GM19023 (cell line): ENCODE measurements around the gene PRTN3.
"Not testable (repeated sequence)": the region's sequence is repeated elsewhere in the genome, so short reads cannot be mapped to it uniquely, and the experiment has no call there.

ENCODE experiments used
- ATAC-seq: cut with Tn5 transposase; IDR thresholded peaks from one replicate; pipeline ENCODE4 v1.9.1; 2021; ENCODE audit warnings: mild to moderate bottlenecking, moderate library complexity; ENCODE audit not compliant: unreplicated experiment

PRTN3 gene

DNA sequence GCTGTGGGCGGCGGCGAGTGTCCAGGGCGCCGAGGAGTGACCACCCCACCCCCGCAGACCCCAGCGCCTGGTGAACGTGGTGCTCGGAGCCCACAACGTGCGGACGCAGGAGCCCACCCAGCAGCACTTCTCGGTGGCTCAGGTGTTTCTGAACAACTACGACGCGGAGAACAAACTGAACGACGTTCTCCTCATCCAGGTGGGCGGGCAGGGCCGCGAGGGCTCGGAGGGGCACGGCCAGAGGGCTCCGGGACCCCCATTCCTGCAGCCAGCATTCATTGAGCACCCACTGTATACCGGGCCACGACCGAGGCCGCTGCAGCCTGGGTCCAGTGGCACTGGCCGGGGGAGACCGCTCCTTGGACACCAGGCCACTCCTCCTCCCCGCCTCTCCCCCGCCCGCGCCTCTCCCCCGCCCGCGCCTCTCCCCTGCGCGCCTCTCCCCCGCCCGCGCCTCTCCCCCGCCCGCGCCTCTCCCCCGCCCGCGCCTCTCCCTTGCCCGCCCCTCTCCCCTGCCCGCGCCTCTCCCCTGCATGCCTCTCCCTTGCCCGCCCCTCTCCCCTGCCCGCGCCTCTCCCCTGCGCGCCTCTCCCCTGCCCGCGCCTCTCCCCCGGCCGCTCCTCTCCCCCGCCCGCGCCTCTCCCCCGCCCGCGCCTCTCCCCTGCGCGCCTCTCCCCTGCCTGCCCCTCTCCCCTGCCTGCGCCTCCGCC is 3.2 kb downstream of the PRTN3 start:
- no peak for ATAC-seq

DNA sequence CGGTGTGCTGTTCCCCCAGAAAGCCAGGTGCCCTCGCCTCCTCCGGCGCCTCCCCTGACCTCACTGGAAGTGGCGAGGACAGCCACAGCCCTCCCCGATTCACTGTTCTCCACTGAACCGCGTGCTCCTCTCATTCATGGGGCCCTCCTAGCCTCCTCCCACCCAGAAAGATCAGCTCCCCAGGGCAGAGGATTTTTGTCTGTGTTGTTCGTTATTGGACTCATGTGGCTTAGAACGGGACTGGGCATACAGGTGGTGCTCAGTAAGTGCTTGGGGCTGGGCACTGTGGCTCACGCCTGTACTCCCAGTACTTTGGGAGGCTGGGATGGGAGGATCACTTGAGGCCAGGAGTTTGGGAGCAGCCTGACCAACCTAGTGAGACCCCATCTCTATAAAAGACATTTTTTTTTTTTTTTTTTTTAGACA is 3.8 kb downstream of the PRTN3 start:
- no peak for ATAC-seq

DNA sequence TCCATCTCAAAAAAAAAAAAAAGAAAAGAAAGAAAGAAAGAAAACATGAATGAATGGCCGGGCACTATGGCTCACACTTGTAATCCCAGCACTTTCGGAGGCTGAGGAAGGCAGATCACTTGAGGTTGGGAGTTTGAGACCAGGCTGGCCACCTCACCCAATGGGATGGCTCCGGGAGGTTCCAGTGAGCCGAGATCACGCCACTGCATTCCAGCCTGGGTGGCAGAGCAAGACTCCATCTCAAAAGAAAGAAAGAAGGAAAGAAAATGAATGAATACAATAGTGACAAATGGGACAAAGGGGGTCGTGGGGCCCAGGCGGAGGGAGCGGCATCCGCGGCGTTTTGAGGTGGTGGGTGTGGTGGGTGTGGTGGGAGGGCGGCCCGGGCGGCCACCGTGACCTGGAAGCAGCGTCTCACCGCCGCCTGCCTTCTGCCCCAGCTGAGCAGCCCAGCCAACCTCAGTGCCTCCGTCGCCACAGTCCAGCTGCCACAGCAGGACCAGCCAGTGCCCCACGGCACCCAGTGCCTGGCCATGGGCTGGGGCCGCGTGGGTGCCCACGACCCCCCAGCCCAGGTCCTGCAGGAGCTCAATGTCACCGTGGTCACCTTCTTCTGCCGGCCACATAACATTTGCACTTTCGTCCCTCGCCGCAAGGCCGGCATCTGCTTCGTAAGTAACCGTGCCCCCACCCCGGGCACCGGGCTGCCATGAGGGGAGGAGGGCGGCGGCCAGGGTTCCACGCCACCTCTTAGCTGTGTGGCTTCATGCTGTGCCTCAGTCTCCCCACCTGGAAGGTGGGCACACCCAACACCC is 5.1 kb downstream of the PRTN3 start:
- no peak for ATAC-seq

DNA sequence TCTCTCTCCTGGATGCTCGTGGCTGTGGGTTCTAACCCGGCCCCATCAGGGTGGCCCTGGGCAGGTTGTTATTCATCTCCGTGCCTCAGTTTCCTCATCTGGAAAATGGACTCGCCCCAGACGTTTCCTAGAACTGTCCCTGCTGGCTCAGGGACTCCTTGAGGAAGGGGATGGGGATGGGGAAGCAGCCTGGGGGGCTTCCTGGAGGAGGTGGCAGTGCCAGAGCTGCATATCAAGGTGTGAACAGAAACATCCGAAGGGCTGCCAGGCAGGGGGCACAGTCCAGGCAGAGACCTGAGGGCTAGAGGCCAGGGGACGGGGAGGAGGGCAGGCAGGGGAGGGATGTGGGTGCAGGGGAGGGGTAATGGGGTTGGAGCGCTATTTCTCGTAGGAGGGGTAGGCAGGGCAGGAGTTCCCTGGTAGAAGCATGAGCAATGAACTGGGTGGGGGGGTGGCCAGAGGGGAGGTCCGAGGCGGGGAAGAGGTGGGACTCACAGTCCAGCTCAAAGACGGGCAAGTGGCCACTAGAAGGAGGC is 7.7 kb downstream of the PRTN3 start:
- no peak for ATAC-seq

DNA sequence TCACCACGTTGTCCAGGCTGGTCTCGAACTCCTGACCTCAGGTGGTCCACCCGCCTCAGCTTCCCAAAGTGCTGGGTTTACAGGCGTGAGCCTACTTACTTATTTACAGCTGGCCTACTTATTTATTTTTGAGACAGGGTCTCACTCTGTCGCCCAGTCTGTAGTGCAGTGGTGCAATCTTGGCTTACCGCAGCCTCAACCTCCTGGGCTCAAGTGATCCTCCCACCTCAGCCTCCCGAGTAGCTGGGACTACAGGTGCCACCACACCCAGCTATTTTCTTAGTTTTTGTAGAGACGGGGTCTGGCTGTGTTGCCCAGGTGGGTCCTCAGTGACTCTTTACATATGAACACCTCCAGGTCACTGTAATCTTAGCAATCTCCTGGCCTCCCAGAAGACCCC is 8.4 kb downstream of the PRTN3 start:
- not testable (repeated sequence) for ATAC-seq

DNA sequence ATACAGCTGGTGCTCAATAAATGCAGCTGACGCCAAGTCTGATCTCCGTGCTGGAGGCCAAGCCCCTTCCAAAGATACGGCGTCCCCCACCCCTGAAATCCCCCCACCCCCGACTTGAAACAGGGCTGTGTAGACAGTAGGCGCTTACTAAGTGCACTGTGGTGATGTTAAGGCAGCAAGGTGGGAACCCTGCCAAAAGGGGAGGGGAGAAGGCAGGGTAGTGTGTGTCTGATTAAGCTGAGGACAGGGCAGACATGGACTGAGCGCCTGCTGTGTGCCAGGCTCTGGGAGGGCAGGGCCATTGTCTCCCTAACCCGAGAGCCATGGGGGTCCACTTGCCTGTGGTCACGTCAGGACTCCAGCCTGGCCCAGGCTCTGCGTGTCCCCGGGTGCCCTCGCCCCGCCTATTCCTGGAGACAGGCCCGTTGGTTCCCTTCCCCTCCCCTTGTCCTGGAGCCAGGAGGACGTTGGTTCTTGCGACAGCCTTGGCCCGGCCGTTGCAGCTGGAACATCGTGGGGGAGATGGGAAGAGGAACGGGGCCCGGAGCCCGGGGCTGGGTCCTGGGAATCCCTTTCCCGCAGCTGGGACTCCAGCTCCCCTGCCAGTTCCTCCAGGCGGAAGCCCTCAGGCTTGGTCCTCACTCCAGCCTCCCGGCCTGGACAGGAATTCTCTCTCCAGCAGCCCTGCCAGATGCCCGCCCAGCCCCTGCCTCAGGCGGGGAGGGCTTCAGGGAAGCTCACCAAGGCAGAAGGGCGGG is 9.6 kb downstream of the PRTN3 start:
- ATAC-seq, result no peak

DNA sequence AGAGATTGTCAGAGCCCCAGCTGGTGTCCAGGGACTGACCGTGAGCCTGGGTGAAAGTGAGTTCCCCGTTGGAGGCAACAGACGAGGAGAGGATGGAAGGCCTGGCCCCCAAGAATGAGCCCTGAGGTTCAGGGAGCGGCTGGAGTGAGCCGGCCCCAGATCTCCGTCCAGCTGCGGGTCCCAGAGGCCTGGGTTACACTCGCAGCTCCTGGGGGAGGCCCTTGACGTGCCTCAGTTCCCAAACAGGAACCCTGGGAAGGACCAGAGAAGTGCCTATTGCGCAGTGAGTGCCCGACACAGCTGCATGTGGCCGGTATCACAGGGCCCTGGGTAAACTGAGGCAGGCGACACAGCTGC is 10.2 kb downstream of the PRTN3 start:
- no peak for ATAC-seq

DNA sequence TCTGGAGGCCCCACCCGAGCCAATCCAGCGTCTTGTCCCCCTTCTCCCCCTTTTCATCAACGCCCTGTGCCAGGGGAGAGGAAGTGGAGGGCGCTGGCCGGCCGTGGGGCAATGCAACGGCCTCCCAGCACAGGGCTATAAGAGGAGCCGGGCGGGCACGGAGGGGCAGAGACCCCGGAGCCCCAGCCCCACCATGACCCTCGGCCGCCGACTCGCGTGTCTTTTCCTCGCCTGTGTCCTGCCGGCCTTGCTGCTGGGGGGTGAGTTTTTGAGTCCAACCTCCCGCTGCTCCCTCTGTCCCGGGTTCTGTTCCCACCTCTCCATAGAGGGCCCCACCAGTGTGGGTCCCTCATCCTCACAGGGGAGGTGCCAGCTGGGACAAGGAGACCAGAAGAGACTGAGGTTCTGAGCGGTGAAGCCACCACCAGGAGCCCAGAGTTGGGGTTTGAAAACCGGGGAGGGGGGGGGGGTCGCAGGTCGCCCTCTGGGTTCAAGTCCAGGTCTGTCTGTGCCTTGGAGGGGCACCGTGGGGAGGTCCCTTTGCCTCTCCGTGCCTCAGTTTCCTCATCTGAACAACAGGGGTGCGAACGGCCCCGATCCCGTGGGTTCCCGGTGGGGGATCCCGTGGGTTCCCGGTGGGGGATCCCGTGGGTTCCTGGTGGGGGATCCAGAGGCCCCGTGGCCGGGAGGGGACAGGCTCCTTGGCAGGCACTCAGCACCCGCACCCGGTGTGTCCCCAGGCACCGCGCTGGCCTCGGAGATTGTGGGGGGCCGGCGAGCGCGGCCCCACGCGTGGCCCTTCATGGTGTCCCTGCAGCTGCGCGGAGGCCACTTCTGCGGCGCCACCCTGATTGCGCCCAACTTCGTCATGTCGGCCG is 11.6 kb downstream of the PRTN3 start, which contains the start of gene ELANE:
TSS of gene ELANE (plus strand) at position 168 of the 878 bp plus-strand sequence. CDS start at position 194, 26 bp downstream.
- no peak for ATAC-seq

DNA sequence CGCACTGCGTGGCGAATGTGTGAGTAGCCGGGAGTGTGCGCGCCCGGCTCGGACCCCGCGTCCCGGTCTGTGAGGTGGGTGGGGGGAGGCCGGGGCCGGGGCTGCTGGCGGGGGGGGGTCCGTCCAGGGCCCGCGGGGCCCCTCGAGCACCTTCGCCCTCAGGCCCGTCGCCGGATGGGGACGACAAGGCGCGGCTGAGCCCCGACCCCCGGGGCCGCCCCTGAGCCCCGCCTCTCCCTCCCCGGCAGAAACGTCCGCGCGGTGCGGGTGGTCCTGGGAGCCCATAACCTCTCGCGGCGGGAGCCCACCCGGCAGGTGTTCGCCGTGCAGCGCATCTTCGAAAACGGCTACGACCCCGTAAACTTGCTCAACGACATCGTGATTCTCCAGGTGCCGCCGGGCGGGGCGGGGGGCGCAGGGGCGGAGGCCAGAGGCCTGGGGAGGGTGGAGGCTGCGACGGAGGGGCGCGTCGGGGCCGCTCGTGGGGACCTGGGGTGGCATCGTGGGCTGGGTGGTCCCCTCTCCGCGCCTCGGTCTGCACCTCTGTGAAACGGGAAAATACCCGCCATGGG is 12.3 kb downstream of the PRTN3 start:
- no peak for ATAC-seq

DNA sequence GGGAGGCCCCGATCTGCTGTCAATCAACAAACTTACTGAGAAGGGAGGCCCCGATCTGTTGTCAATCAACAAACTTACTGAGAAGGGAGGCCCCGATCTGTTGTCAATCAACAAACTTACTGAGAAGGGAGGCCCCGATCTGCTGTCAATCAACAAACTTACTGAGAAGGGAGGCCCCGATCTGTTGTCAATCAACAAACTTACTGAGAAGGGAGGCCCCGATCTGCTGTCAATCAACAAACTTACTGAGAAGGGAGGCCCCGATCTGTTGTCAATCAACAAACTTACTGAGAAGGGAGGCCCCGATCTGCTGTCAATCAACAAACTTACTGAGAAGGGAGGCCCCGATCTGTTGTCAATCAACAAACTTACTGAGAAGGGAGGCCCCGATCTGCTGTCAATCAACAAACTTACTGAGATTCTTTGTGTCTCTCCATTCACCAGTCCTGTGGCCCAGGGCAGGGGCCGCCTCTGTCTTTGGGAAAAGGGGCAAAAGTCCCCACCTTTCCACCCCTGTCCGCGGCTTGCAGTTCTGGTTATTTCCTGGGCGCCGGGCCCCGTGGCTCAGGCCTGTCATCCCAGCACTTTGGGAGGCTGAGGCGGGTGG is 12.9 kb downstream of the PRTN3 start:
- ATAC-seq, result not testable (repeated sequence)

DNA sequence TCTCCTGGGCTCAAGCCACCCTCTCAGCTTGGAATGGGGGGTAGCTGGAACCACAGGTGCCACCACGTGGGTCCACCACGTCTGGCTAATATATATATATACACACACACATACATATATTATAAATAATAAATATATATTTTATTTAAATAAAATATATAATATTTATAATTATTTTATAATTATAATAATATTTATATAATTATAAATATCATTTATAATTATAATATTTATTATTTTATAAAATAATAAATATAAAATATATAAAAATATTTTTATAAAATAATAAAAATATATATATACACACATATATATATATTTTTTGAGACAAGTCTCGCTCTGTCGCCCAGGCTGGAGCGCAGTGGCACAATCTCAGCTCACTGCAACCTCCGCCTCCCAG is 13.8 kb downstream of the PRTN3 start:
- no peak for ATAC-seq

DNA sequence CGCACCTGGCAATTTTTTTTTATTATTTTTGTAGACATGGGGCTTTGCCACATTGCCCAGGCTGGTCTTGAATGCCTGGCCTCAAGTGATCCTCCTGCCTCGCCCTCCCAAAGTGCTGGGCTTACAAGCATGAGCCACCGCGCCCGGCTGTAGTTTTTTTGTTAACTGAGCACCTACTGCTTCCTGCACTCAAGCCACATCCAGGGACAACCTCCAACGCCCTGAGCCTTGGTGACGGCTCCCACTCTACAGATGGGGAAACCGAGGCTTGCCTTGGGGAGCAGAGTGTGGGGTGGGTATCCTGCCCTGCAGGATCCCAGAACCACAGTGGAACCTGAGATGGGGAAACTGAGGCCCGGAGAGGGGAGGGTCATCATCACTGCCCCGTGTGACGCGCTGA is 14.3 kb downstream of the PRTN3 start:
- no peak for ATAC-seq

DNA sequence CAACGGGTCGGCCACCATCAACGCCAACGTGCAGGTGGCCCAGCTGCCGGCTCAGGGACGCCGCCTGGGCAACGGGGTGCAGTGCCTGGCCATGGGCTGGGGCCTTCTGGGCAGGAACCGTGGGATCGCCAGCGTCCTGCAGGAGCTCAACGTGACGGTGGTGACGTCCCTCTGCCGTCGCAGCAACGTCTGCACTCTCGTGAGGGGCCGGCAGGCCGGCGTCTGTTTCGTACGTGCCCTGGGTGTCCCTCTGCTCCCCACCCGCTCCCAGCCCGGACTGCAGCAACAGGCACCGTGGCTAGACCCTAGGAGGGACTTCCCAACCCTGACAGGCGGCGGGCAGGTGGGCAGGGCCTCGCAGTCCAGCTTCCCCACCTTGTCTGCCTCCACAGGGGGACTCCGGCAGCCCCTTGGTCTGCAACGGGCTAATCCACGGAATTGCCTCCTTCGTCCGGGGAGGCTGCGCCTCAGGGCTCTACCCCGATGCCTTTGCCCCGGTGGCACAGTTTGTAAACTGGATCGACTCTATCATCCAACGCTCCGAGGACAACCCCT is 14.8 kb downstream of the PRTN3 start:
- ATAC-seq, result no peak

DNA sequence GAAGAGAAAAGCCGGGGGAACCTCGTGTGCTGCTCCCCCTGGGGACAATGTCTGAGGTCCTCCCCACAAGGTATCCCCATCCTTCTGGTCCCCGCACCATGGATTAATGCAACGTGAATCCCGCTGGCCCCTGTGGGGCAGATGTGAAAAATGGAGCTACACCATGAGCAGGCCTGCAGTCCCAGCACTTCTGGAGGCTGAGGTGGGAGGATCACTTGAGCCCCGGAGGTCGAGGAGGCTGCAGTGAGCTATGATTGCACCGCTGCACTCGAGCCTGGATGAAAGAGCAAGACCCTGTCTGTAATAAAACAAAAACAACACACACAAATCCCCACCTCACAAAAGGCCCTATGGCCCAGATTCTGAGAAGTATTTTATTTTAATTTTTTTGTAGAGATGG is 17.5 kb downstream of the PRTN3 start:
- no peak for ATAC-seq

DNA sequence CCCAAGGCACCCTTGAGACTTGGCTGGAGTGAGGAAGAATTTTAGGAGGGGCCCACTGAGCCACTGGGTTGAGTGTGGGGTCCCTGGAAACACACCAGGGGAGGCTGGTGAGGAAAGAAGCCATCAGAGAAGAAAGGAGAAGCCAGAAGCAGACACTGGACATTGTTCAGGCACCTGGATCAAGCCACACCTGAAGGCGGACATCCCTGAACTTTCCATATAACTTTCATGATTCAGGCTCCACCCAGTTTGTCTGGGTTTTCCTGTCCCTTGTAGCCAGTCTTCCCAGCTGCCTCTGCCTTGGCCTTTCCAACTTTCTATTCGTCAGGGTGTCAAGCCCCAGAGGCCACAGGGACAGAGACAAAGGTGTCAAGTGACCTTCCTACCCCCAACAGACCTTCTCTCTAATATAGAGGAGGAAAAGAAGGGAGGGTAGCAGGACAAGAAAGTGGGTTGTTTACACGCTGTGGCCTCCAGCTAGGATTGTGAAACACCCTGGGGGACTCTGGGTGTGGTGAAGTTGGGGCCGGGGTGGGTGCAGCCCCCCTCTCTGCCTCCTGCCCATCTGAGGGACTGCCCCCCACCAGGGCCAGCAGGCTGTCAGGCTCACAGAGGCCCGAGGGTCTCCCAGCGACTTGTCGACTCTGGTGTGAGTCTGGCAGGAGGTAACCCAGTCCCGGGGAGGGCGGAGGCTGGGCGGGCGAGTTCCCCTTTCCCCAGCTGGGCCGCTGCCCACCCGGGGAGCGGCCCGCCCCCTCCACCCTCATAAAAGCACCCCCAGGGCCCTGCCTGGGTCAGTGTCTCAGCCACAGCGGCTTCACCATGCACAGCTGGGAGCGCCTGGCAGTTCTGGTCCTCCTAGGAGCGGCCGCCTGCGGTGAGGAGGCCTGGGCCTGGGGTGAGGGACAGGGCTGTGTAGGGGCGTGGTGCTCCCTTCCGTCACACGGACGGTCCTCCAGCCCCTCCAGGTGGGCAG is 18.4 kb downstream of the PRTN3 start, which contains the start of gene CFD:
TSS of gene CFD (plus strand) at position 797 of the 976 bp plus-strand sequence. CDS start at position 823, 26 bp downstream.
- ATAC-seq, result no peak

DNA sequence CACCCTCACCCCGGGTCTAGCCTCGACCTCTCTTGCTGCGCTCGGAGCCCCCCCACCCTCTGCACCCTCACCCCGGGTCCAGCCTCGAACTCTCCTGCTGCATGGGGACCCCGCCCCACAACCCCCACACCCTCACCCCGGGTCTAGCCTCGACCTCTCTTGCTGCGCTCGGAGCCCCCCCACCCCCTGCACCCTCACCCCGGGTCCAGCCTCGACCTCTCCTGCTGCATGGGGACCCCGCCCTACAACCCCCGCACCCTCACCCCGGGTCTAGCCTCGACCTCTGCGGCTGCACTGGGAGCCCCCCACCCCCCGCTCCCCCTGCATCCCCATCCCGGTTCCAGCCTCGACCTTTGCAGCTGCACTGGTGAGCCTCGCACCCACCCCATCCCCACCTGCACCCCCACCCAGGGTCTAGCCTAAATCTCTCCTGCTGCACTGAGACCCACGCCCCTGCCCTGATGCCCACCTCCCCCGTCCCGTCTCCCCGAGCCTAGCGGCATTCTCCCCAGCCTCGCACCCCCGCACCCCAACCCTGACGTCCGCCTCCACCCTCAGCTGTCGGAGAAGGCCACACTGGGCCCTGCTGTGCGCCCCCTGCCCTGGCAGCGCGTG is 20.4 kb downstream of the PRTN3 start:
- no peak for ATAC-seq

DNA sequence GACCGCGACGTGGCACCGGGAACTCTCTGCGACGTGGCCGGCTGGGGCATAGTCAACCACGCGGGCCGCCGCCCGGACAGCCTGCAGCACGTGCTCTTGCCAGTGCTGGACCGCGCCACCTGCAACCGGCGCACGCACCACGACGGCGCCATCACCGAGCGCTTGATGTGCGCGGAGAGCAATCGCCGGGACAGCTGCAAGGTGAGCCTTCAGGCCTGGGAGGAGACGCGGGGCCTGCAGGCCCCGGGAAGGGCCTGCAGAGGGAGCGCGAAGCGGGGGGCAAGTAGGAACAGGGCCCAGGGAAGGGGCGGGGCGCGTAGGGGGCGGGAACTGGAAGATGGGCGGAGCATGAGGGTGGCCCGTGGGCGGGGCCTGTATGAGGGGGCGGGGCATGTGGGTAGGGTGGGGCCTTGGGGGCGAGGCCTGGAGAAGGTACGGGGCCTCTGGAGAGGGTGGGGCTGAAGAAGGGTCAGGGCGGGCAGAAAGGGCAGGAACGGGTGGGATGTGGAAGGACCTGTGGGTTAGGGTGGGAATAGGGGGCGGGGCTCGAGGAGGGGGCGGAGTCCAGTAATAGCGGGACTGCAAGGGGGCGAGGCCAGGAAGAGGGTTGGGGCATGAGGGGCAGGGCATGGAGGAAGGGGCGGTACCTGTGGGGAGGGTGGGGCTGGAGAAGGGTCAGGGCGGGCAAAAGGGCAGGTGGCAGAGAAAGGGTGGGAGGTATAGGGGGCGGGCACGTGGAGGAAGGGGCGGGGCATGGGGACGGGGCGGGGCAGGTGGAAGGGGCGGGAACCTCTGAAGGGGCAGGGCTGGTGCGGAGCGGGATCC is 21.2 kb downstream of the PRTN3 start:
- no peak for ATAC-seq
